Suprapubic skin (tissue), 4 donors: ENCODE measurements around the gene CUL1. TPM values are rescaled to one million over a fixed set of nuclear protein-coding genes. Genes with fewer than 3 reads are reported as not detected.

Experiments used
- DNase-seq, 2 donors: peaks; one replicate each; pipeline ENCODE4 v3.0.0-alpha.2; 2019; ENCODE audit warnings: low spot score in 2 of 2
- H3K27ac ChIP-seq: fragments of 200-600 bp; sonication (generic); one replicate; pipeline ENCODE4 v1.5.1; 2019
- H3K27me3 ChIP-seq: fragments of 200-600 bp; sonication (generic); one replicate; pipeline ENCODE4 v1.5.1; 2019
- H3K36me3 ChIP-seq: fragments of 200-600 bp; sonication (generic); one replicate; pipeline ENCODE4 v1.5.1; 2019
- H3K4me1 ChIP-seq: fragments of 200-600 bp; sonication (generic); one replicate; pipeline ENCODE4 v1.5.1; 2019
- H3K4me3 ChIP-seq: fragments of 200-600 bp; sonication (generic); one replicate; pipeline ENCODE4 v1.5.1; 2019; ENCODE audit warnings: mild to moderate bottlenecking
- H3K9me3 ChIP-seq: fragments of 200-600 bp; sonication (generic); one replicate; pipeline ENCODE4 v1.5.1; 2019
- CTCF ChIP-seq, 2 donors: fragments of 200-600 bp in 1 of 2; fragments of 450-650 bp in 1 of 2; sonication (generic) in 1 of 2; IDR thresholded peaks; one replicate each; pipeline ENCODE4 v1.5.1; 2016 to 2019; ENCODE audit warnings: antibody characterized with exemption in 2 of 2, mild to moderate bottlenecking in 1 of 2, moderate library complexity in 1 of 2
- EP300 ChIP-seq: sonication (generic); formaldehyde crosslinking; IDR thresholded peaks from one replicate; pipeline ENCODE4 v1.6.1; 2017; ENCODE audit warnings: antibody characterized with exemption
- POLR2A ChIP-seq, 2 donors: fragments of 450-650 bp; IDR thresholded peaks; one replicate each; pipeline ENCODE4 v1.6.1; 2017; ENCODE audit warnings: antibody characterized with exemption in 2 of 2, mild to moderate bottlenecking in 2 of 2, moderate library complexity in 2 of 2
- POLR2AphosphoS5 ChIP-seq, 3 donors: sonication (generic); formaldehyde crosslinking; IDR thresholded peaks; one replicate each; pipeline ENCODE4 v1.6.1; 2017; ENCODE audit warnings: antibody characterized with exemption in 3 of 3
- WGBS: methylation state at CpG from one replicate; pipeline ENCODE4 v1.1.5; 2018; 5-methylcytosine and 5-hydroxymethylcytosine counted together
- total RNA-seq, 4 donors: library from RNA; depleted of rRNA; stranded (reverse); fragments of >200 nt; gene quantifications; one replicate each; pipeline ENCODE4 v1.1.0, GENCODE V29; 2016

Gene CUL1
- total RNA-seq, 4 donors from 2014 or later = 49.6 to 63.0 (median 56.6) TPM

DNA sequence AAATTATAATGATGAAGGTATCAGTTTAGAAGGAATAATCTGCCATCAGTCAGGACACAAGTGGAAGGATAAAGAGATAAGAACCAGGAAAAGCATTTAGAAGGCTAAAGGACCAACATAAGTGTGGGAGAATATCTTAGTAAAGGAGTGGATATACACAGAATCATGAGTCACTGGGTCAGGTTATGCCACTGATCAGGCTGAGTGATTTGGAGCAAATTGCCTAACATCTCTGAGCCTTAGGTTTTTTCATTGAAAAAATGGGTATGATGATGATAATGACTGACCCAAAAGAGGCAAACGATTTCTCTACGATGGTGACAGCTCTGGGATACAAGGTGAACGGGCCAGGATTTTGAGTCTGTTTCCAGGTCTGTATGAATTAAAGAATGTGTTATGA lies 2.8 kb upstream of the CUL1 start:
- no peak for TF ChIP-seq EP300
- no peak for TF ChIP-seq POLR2AphosphoS5 (IDR thresholded peaks at IDR 0.05)
- TF ChIP-seq CTCF (IDR thresholded peaks at IDR 0.05) = no peak
- TF ChIP-seq POLR2A (IDR thresholded peaks at IDR 0.05) = no peak
- Histone ChIP-seq H3K9me3 (no peaks in the 10 kb centered on the region), H3K27ac (no peak overlapping the region), H3K4me1 (peaks cover 15% of the 10 kb centered on the region), H3K27me3 (no peaks in the 10 kb centered on the region), H3K4me3 (no peak overlapping the region), H3K36me3 (no peaks in the 10 kb centered on the region)
- DNase-seq = no peak
- WGBS = 92% methylated on average over 3 of the region's 3 CpGs

GRCh38 chr7:148696787-148697186 lies 1.9 kb upstream of the CUL1 start:
- peak overlapping the region; percentile 76 for H3K4me3 ChIP-seq
- TF ChIP-seq POLR2AphosphoS5 (IDR thresholded peaks at IDR 0.05) = no peak
- TF ChIP-seq EP300 = no peak
- no peak for TF ChIP-seq POLR2A (IDR thresholded peaks at IDR 0.05)
- TF ChIP-seq CTCF (IDR thresholded peaks at IDR 0.05) = no peak
- no peaks in the 10 kb centered on the region for H3K9me3 ChIP-seq
- H3K27me3 ChIP-seq = no peaks in the 10 kb centered on the region
- H3K36me3 ChIP-seq = no peaks in the 10 kb centered on the region
- peaks cover 24% of the 10 kb centered on the region for H3K4me1 ChIP-seq
- H3K27ac ChIP-seq = peak overlapping the region; percentile 97
- no peak for DNase-seq
- WGBS = 94% methylated on average over 5 of the region's 5 CpGs

- no peaks in the 10 kb centered on the region for H3K36me3 ChIP-seq
- H3K9me3 ChIP-seq = no peaks in the 10 kb centered on the region
- WGBS = 16% methylated on average over 18 of the region's 18 CpGs
- no peaks in the 10 kb centered on the region for H3K27me3 ChIP-seq
- peak overlapping the region; percentile 97 for H3K27ac ChIP-seq
- peak in 1 of 2 donors; percentile 67 for DNase-seq
- H3K4me1 ChIP-seq = peaks cover 30% of the 10 kb centered on the region
- peak overlapping the region; percentile 76 for H3K4me3 ChIP-seq
- TF ChIP-seq POLR2A (IDR thresholded peaks at IDR 0.05) = peak in 1 of 2 donors; percentile 13
- no peak for TF ChIP-seq EP300
Measured at GRCh38 chr7:148697256-148698006, 1.3 kb upstream of the CUL1 start.

DNA sequence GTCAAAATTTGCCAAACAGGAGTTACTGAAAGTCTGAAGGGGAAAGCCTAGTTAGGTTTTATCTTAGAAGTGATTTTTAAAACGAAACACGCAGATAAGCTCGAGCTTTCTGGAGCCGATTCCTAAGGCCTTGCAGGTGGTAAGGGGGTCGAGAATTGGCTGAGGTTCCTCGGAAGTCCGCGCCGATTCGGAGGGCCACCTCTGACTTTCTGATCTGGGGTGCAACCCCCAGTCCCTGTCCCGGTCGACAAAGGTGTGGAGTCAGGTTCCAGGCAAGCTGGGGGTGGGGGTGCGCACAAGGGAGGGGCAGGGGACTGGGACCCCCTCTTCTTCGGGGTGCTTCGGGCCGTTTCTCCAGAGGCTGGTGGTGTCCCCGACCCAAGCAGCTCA lies 701 bp upstream of the CUL1 start:
- Histone ChIP-seq H3K4me1 (peaks cover 36% of the 10 kb centered on the region), H3K9me3 (no peaks in the 10 kb centered on the region), H3K36me3 (no peaks in the 10 kb centered on the region), H3K4me3 (peak overlapping the region; percentile 76), H3K27ac (peak overlapping the region; percentile 97), H3K27me3 (no peaks in the 10 kb centered on the region)
- no peak for TF ChIP-seq POLR2A (IDR thresholded peaks at IDR 0.05)
- TF ChIP-seq POLR2AphosphoS5 (IDR thresholded peaks at IDR 0.05) = no peak
- no peak for TF ChIP-seq EP300
- no peak for TF ChIP-seq CTCF (IDR thresholded peaks at IDR 0.05)
- DNase-seq = no peak
- 1% methylated on average over 17 of the region's 17 CpGs for WGBS

DNA sequence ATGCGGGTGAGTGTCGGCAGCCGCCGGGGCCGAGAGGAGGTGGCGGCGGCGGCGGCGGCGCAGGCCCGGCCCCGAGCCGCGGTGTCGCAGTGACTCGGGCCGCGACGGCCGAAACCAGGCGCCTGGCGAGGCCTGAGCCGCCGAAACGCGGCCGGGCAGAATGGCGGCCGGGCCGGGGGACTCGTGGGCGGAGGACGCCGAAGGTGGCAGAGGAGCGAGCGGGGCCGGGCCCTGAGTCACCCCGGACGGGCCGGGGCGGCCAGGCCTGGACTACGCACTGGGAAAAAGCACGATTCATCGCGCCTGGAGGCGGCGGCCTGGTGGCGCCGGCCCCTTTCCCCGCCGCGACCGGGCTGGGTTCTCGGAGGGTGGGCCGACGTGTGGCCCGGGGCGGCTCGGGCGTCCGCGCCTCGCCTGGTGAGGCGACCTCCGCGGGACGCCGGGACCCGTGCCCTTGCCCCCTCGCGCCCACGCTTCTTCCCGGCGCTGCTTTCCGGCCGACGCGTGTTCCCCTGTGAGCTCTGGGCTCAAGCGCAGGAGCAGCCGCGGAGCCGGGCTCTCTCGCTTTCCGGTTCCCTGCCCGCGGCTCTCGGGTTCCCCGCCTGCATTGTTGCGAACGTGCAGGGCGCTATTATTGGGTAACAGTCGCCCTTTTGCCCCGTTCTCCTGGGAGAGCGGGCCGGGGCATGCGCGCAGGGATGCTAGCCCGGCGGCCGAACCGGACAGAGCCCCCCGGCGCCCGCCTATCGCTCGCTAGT lies 500 bp downstream of the CUL1 start:
- peak overlapping the region; percentile 97 for H3K27ac ChIP-seq
- DNase-seq = peak; percentile 82 to 83
- H3K4me1 ChIP-seq = peaks cover 48% of the 10 kb centered on the region
- peak in 1 of 2 donors; percentile 31 for TF ChIP-seq POLR2A (IDR thresholded peaks at IDR 0.05)
- peak in 1 of 3 donors; percentile 19 for TF ChIP-seq POLR2AphosphoS5 (IDR thresholded peaks at IDR 0.05)
- no peak for TF ChIP-seq CTCF (IDR thresholded peaks at IDR 0.05)
- no peaks in the 10 kb centered on the region for H3K36me3 ChIP-seq
- WGBS = under 1% methylated on average over 48 of the region's 107 CpGs
- H3K4me3 ChIP-seq = peak overlapping the region; percentile 76
- H3K9me3 ChIP-seq = no peaks in the 10 kb centered on the region
- no peaks in the 10 kb centered on the region for H3K27me3 ChIP-seq
